NT2/D1 (cell line): Measurements from ENCODE around the gene FCMR.
A peak's percentile ranks its signal among the peaks of the same experiment; 100 is the strongest.

Source experiments
- SUZ12 ChIP-seq: IDR thresholded peaks from 2 replicates; pipeline ENCODE4 v1.6.1; 2011; ENCODE audit not compliant: insufficient read length, insufficient read depth; ENCODE audit errors: extremely low read depth
- YY1 ChIP-seq: IDR thresholded peaks from 2 replicates; pipeline ENCODE4 v1.6.1; 2011; ENCODE audit not compliant: insufficient read length, insufficient read depth
- ZNF274 ChIP-seq: IDR thresholded peaks from 2 replicates; pipeline ENCODE4 v1.6.1; 2011; ENCODE audit warnings: mild to moderate bottlenecking, low read depth, low read length

DNA sequence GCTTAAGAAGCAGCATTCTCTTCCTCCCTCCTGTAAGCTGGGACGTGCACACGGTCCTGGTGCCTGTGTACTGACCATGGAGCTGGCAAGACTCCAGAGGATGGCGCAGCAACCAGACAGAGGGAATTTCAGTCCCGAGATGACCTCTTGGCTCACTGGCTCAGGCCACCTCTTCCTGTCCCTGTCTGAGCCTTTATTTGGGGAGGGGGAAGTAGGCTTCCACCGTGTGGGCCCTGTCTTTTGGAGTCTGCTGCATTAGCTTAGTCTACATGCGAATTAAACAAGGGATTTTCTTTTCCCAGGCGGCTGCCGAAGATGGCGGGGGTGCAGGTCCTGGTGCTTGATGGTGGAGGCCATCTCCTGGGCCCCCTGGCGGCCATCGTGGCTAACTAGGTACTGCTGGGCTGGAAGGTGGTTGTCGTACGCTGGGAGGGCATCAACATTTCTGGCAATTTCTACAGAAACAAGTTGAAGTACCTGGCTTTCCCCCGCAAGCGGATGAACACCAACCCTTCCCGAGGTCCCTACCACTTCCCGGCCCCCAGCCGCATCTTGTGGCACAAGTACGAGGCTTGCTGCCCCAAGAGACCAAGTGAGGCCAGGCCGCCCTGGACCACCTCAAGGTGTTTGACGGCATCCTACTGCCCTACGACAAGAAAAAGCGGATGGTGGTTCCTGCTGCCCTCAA lies 14.3 kb downstream of the FCMR start:
- peak; percentile 32 for TF ChIP-seq YY1
- TF ChIP-seq ZNF274 = no peak
- TF ChIP-seq SUZ12 = no peak
